Raji (cell line): ENCODE results near the gene PHLPP1.

Experiments
- POLR2A ChIP-seq: IDR thresholded peaks from 2 replicates; pipeline ENCODE4 v1.6.1; 2011; ENCODE audit warnings: low read depth, low read length, control low read depth; ENCODE audit not compliant: insufficient read depth

The PHLPP1 gene

GRCh38 chr18:62954366-62954765, 239.0 kb downstream of the PHLPP1 start:
- TF ChIP-seq POLR2A = no peak

DNA sequence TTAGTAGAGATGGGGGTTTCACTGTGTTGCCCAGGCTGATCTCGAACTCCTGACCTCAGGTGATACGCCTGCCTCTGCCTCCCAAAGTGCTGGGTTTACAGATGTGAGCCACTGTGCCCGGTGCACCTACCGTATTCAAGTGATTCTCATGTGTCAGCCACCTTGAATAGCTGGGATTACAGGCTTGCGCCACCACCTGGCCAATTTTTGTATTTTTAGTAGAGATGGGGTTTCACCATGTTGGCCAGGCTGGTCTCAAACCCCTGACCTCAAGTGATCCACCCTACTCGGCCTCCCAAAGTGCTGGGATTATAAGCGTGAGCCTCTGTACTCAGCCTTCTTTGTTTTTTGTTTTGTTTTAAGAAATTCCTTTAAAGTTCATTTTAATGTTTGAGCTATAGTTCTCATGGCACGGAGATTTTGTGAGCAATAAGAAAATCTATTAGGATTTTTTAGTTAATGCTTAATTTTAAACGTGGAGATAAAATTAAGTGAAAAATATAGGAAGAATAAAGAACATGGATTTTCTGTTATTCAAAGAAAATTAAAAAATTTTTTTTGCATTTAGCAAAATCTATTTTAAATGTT, 242.6 kb downstream of the PHLPP1 start:
- no peak for TF ChIP-seq POLR2A

DNA sequence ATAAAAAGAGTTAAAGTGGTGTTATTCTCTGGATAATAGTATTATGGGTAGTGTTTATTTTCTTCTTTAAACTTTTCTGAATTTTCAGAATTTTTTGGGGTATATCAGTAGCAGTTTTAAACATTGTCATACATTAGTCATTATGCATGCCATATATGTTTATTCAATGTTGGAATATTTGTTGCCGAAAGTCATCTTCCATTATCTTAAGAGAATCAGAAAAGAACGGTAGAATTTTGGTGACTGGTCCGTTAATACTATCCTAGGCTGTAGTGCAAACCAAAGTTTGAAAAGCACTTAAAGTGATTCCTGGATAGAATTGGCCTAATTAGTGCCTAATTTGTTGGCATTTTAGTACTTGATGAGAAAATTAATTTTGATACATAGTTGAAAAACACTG, 244.1 kb downstream of the PHLPP1 start:
- TF ChIP-seq POLR2A = no peak

GRCh38 chr18:62963507-62963906, 248.2 kb downstream of the PHLPP1 start:
- no peak for TF ChIP-seq POLR2A

- no peak for TF ChIP-seq POLR2A
These were observed 249.1 kb downstream of the PHLPP1 start for GRCh38 chr18:62964432-62964831.

DNA sequence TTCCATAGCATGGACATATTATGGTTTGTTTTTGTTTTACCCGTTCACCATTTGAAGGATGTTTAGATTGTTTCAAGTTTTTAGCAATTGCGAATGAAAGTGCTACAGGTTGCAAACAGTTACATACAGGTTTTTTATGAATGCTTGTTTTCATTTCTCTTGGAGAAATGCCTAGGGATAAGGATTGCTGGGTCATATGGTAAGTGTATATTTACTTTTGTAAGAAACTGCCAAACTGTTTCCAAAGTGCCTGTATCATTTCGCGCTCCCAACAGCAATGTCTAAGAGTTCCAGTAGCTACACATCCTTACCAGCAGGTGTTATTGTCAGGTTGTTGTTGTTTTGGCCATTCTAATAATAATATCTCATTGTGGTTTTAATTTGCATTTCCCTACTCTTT, 251.7 kb downstream of the PHLPP1 start:
- no peak for TF ChIP-seq POLR2A

GRCh38 chr18:62973689-62974088, 258.3 kb downstream of the PHLPP1 start:
- no peak for TF ChIP-seq POLR2A

DNA sequence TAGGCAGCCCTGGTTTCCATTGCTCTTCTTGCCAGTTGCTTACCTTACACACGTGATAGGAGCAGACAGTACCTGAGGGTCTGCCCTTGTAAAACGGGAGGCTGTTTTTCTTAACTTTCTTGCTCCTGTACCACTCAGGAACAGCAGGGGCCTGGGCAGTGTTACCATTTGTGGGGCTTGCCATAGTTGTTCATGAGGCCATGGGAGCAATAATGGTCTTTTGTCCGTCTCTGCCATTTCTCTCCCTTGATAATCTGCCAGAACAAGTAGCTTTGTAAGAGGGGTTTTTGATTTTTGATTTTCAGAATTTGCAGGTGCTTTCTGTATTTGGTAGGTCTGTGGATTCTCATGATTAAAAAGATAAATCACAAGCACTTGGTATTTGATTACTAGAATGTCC, 259.0 kb downstream of the PHLPP1 start:
- TF ChIP-seq POLR2A = no peak

DNA sequence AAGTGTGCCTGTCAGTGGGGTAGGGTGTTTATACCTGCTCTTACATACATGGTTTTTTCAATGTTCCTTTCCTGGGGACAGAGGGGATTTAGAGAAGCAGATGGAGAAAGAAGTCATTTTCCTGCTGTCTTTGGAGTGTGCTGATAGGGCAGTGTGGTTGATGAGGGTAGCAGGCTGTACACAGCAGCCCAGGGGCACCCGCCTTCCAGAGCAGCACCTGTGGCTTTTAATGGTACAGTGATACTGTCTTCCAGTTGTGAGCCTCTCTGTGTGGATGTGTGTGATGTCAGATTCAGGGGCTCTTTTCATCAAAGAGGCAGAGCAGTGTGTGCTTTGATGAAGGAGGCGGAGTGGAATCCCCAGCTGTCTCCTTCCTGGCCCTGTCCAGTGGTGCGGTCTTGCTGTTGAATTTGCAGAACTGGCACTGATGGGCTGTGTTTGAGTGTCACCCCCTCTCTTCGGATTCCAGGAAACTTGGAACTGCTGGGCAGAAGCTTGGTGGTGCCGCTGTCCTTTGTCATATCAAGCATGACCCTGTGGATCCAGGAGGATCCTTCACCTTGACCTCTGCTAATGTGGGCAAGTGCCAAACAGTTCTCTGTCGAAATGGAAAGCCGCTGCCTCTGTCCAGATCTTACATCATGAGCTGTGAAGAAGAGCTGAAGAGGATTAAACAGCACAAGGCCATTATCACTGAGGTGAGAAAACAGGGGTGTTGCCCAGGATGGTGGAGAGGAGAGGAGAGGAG, 259.8 kb downstream of the PHLPP1 start:
- TF ChIP-seq POLR2A = no peak

GRCh38 chr18:62975785-62976184, 260.4 kb downstream of the PHLPP1 start:
- no peak for TF ChIP-seq POLR2A

DNA sequence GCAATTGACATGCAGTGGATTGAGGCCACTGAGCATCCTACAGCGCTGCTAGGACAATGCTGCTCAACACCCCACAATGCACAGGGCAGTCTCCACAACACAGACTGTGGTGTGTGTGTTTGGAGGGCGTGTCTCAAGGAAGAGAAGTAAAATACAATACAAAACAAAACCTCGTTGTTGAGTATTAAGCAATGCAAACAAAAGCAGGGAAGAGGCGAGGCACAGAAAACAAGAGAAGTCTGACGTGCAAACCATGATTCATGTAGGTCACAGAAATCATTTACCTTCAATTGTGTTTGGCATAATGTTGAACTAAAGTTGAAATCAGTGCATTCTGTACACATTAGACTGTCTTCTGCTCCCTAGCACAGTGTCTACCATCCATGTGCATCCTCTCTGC, 260.9 kb downstream of the PHLPP1 start:
- no peak for TF ChIP-seq POLR2A

GRCh38 chr18:62977512-62977911, 262.2 kb downstream of the PHLPP1 start:
- no peak for TF ChIP-seq POLR2A

GRCh38 chr18:62978251-62979049, 263.1 kb downstream of the PHLPP1 start:
- TF ChIP-seq POLR2A = no peak

DNA sequence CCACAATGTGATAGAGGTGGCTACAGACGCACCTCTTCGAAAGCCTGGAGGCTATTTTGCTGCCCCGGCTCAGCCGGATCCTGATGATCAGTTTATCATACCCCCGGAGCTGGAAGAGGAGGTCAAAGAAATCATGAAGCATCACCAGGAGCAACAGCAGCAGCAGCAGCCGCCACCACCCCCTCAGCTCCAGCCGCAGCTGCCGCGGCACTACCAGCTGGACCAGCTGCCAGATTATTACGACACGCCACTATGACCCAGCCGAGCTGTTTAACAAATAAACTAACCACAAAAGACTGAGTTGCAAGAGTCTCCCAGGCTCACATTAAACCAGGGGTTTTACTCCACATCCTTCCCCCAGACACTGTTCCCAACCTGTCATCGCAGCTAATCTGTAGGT, 263.8 kb downstream of the PHLPP1 start:
- TF ChIP-seq POLR2A = no peak

DNA sequence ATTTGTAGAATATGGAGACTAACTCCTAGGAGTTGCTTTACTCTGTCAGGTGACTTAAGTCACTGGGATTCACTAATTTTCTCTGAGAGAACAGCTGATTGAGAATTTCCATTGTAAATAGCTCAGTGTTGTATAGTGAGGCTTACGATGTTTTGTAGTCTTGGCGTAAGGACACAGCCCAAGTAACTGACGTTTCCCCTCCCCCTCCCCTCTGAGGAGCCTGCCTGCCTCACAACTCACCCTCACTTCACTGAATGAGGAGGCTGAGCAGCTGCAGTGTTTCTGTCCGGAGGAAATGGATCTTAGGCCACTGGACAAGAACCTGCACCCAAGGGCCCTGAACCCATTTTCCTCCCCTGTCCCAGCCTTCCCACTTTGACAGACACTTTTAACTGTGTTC, 264.6 kb downstream of the PHLPP1 start:
- no peak for TF ChIP-seq POLR2A

- TF ChIP-seq POLR2A = no peak
These were observed 266.2 kb downstream of the PHLPP1 start for GRCh38 chr18:62981566-62981965.
